Mucosa of gallbladder (tissue), 1 donor: ENCODE data around the gene RAB37. TPM values are rescaled to one million over a fixed set of nuclear protein-coding genes. Genes with fewer than 3 reads are reported as not detected.

Source experiments
- DNase-seq: peaks from one replicate; pipeline ENCODE4 v3.0.0-alpha.2; 2020; ENCODE audit warnings: low spot score
- total RNA-seq: library from RNA; stranded (reverse); gene quantifications from one replicate; pipeline ENCODE4 v1.2.1, GENCODE V29; 2021
- donor health status: DM: no; HTN: no; CAD: no.

RAB37 gene
- total RNA-seq, 1 donor from 2014 or later, result 5.1 TPM

DNA sequence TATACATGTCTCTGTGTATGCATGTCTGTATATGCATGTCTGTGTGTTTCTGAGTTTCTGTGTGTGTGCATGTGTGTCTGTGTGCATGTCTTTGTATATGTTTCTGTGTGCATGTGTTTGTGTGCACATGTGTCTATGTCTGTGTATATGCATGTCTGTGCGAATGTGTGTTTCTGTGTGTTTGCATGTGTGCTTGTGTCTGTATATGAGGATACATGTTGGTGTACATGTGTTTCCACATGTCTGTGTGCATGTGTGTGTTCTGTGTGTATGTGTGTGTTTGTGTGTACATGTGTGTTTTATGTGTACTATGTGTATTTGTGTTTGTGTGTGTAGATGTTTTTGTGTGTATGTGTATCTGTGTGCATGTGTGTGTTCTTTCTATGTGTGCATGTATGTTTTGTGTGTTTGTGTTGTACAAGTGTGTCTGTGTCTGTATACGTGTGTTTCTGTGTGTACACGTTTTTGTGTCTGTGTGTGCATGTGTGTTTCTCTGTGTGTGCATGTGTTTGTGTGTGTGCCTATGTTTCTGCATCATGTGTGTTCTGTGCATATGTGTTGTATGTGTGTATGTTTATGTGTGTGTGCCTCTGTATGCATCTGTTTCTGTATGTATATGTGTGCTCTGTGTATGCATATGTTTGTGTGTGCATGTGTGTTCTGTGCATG lies 8.9 kb upstream of the RAB37 start:
- no peak for DNase-seq

DNA sequence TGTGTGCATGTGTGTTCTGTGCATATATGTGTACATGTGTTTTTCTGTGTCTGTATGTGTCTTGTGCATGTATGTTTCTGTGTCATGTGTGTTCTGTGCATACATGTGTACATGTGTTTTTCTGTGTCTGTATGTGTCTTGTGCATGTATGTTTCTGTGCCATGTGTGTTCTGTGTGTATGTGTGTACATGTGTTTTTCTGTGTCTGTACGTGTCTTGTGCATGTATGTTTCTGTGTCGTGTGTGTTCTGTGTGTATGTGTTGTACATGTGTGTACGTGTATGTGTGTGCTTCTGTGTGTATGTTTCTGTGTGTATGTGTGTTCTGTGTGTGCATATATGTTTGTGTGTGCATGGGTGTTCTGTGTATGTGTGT lies 8.4 kb upstream of the RAB37 start:
- DNase-seq, result no peak

DNA sequence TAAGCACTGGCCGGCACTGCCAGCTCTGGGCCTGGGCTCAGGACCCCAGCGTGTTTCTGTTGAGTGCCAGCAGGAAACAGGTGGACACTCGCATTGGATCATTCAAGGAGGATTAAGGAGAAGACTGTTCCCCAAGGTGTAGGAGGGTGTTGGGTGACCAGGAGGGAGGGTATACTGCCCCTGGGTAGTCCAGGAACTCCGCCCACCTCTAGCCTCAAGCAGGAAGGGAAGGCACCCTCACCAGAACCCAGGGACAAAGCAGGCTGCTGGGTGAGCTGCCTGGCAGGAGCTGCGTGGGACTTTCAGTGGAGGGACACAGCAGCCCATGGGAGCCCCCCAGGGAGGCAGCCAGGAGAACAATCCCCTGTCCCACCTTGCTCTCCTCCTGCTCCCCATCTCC lies 7.7 kb upstream of the RAB37 start:
- DNase-seq, result no peak

DNA sequence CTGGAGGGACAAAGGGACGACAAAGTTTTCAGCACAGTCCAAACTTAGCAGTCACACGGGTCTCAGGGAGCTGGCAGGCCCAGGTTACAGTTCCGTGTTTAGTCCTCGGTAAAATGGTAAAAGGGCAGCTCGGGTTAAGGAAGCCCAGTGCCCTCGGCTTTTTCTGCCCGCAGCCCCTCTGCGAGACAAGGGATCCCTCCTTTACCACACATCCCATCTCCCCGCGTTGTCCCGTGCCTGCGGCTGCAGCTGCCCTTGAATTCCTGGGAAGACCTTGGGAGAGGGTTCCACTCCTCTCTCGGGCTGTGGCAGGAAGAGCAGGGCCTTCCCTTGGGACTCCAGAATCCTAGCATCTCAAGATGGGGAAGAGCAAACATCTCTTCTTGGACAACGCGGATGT lies 7.2 kb upstream of the RAB37 start:
- no peak for DNase-seq

DNA sequence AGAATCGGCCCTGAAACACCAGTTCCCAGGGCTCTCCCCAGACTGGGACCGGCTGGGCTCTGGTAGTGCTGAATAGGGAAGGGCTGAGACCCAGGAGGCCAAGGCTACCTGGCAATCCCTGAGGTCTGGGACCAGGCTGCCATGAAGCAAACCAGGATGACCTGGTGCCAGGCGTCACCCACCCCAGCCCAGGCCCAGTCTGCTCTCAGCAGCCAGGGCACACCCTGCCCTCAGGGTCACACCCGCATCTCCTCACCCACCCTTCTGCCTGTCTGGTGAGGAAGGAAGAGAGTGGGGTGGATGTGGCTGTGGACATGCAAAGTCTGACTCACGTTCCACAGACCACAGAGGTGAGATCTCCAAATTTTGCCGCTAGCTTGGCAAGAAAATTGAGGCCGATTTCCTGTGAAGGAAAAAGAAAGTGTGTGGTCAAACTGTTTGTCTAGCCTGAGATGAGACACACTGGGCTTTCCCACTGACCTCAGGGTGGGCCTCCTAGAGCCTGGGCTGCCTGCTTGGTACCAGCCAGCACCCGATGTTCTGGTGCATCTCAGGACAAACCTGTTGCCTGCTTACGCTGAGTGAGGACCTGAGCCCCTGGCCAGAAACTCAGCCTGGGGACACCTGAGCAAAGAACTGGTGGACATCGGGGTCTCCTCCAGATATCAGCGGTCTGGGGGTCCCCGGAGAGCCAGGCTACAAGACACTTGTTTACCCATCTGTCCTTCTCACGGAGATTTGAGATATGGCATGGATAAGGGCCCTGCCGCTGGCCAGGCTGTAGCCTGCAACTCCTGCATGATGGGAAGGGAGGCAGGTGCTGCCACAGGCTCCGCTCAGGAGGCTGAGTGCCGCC lies 6.3 kb upstream of the RAB37 start:
- DNase-seq, result no peak

DNA sequence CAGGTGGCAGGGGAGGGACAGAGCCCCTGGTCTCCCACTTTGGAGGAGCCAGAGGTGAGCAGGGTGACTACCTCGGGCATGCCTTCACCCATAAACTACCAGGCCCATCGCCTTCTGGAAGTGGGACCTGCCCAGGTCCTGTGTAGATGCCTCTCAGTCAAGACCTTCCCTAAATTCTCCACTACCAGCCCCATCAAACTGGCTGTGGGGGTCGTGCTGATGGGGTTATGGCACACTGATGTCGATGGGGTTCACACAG lies 5.8 kb upstream of the RAB37 start:
- no peak for DNase-seq

DNA sequence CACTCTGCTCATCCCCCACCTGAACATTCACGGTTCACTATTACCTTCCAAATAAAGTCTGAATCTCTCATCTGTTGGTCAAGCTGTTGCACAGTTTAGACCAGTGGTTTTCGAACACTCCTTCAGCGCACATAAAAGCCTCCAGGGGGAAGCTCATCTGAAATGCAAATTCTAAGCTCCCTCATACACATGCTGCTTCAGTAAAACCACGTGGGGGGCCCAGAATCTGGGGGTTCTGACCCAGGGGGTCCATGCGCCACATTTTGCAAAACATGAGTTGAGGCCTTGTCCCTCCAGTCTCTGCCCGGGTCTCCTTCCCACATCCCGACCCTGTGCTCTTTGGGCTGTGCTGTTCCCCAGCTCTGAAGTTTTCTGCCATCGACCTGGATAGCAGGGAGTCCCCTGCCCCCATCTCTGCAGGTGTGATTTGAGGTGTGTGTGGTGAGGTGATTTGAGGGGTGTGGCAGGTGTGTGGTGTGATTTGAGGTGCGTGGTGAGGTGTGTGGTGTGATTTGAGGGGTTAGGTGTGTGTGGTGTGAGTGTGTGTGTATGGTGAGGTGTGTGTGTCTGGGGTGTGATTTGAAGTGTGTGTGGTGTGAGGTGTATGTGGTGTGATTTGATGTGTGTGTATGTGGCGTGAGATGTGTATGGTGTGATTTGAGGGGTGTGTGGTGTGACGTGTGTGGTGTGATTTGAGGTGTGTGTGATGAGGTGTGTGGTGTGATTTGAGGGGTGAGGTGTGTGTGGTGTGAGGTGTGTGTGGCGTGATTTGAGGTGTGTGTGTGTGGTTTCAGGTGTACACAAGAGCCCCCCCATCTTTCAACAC lies 4.8 kb upstream of the RAB37 start:
- no peak for DNase-seq

DNA sequence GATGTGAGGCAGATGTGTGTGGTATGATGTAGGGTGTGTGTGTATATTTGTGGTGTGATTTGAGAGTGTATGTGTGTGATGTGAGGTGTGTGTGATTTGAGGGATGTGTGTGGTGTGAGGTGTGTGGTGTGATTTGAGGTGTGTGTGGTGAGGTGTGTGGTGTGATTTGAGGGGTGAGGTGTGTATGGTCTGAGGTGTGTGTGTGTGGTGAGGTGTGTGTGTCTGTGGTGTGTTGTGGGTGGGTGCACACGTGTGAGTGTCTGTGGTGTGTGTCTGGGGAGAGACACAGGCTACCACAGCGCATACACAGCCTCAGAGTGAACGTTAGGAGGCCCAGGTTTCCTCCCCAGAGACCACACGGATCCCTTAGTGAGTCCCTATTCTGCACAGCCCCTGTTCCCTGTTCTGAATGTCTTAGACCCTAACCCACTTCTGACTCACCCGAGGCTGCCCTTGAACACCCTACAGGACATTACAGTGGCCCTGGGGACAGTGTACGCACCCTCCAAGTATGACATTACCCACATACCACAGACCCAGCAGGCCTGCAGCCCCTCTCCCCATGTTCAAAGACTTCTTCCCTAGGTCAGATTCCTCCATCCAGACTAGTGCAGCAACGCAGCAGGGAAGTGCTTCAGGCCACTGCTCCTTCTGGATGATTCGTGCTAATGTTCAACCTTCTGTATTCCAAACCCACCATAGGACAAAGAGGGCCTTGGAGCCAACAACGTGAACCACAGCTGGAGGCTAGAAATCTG lies 3.5 kb upstream of the RAB37 start:
- no peak for DNase-seq

DNA sequence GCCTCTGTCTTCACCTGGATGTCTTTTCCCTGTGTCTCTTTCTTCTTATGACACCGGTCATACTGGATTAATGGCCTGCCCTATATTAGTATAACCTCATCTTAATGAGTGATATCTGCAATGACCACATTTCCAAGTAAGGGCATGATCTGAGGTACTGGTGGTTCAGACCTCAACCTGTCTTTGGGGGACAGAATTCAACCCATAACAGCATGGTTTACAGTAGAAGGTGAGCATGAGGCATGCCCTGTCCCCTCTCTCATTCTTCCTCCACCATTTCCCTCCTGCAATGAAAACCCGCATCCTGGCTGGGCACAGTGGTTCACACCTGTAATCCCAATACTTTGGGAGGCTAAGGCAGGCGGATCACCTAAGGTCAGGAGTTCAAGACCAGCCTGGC lies 2.8 kb upstream of the RAB37 start:
- DNase-seq, result no peak

DNA sequence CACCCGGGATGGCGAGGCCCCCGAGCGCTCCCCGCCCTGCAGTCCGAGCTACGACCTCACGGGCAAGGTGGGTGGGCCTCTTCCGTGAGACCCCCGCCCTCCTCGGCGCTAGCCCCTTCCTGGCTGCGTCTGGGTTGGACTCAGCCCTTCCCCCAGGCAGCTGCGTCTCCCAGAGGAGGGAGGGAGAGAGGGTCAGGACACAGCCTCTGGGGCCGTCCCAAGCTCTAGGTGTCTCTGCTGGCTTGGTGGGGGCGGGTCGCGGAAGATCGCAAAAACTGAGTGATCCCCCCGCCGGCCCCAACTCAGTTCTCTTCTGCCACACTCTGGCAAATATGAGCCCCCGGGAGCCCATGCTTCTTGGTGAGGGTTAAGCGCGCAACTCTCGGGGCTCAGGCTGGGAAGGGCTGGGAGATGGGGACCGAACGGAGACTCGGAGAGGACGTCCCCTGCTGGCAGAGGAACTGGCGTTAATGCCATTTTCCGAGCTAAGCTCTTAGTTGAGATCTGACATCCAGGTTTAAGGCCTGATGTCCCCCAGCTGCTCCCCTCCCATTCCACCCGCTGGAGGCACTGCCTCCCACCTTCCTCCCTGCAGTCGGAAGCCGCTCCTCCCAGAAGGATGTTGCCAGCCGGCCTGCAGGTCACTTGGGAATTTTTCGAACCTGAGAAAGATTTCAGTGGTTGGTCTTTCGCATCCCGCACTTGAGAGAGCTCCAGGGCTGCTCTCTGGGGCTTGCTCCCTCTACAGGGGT lies 419 bp downstream of the RAB37 start:
- DNase-seq, result no peak

DNA sequence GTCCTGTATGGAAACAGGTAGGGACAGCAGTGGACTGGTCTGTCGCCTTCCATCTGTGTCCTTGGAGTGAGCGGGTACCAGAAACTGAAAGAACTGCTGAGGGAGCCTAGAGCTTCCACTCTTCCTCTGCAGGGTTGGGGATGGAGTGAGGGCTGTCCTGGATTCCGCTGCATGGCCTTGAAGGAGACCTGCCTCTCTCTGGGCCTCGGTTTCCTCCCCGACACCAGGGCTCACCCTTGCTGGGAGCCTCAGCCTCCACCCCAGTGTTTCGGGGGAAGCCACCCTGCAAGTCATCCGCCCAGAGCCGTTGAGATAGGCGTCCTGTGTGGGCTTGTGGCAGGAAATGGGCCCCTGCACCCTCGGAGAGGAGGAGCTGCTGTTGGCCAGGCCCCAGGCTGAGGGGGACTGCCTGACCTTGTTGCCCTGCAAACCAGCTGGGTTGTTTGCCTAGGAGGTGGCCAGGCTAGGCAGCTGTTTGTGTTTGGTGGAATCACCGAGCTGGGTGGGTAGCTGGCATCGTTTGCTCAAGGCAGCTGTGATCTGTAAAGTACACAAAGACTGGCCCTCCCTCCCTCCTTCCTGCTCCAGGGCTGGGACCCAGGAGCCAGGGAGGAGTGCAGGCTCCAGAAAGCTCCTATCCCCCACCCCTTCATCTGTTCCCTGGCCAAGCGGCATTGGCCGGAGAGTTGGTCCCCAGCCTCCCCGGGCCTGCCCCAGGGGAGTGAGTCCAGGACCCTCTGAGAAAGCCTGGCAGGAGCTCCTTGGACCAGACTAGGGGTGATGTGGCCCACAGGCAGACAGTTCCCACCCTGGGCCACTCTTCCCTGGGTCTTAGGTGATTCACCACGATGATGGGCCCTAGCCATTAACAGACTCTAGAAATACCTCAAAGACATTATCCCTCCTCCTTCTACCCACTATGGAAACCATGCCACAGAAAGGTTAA lies 1.3 kb downstream of the RAB37 start:
- DNase-seq, result no peak

DNA sequence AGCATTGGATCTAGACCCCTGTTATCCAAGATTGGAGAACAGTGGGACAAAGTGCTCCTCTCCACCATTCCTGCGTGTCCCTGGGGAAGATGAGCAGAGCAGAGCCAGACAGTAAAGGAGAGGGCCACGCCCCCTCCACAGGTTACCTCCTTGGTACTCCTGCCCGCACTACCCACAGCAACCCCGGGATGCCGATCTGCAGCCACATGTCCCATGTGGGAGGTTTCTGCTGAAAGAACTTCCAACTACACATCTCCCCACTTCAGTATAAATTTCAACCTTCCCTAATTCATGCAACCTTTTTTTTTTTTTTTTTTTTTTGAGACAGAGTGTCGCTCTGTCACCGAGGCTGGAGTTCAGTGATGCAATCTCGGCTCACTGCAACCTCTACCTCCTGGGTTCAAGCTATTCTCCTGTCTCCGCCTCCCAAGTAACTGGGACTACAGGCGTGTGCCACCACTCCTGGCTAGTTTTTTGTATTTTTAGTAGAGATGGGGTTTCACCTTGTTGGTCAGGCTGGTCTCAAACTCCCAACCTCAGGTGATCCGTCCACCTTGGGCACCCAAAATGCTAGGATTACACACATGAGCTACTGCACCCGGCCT lies 2.3 kb downstream of the RAB37 start:
- no peak for DNase-seq

DNA sequence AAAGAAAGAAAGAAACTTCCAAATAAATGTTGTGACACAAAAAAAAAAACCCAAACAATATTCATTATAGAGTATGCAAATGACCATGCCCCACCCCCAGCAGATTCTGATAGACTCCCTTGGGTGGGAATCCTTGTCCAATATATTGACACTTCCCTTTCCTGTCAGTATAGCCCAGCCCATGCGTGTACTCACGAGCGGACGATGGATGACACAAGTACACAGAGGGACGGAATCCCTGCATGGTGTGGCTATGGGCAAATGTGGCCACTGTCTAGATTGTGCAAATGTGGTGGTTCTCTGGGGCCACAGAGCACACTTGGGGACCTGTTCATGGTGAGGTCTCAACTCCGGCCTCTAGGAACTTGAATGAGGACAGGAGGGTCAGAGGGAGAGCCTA lies 3.1 kb downstream of the RAB37 start:
- no peak for DNase-seq

DNA sequence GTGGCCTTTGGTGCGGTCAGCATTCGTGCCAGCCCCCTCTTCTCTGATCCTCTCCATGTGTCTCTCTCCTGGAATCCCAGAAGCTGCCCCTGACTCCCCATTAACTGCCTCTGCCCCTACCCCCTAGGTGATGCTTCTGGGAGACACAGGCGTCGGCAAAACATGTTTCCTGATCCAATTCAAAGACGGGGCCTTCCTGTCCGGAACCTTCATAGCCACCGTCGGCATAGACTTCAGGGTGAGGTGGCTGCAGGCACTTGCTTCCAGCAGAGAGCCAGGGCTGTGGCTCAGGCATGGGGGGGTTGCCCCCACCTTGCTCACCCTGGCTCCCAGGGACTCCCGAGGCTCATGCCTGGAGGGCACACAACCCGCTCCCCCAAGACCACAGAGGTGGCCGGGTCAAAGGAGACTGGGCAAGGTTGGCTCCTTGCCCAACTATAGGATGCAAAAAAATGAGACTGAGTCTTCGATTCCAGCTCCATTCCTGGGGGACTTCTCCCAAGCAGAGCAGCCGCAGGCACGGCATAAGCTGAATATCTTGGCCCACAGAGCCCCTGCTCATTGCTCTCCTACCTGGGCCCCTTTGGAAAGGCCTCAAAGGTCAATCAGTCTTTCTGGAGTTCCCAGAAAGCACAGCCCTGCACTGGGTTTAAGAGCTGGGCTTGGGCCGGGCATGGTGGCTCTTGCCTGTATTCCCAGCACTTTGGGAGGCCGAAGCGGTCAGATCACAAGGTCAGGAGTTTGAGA lies 3.8 kb downstream of the RAB37 start:
- DNase-seq, result no peak

DNA sequence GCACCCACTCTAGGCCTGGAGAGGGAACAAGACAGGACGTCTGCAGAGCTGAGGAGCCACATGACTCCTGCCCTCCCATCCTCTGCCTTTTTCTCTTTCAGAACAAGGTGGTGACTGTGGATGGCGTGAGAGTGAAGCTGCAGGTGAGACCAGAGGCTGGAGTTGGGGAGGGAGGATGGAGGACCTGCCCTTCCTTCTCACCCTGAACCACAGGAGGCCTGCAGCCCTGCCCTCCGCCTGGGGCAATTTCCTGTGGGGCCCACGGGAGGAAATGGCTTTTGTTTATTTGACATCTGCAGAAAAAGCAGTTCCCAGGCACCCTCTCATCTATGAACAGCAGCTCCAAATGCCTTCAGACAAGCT lies 5.1 kb downstream of the RAB37 start:
- no peak for DNase-seq

DNA sequence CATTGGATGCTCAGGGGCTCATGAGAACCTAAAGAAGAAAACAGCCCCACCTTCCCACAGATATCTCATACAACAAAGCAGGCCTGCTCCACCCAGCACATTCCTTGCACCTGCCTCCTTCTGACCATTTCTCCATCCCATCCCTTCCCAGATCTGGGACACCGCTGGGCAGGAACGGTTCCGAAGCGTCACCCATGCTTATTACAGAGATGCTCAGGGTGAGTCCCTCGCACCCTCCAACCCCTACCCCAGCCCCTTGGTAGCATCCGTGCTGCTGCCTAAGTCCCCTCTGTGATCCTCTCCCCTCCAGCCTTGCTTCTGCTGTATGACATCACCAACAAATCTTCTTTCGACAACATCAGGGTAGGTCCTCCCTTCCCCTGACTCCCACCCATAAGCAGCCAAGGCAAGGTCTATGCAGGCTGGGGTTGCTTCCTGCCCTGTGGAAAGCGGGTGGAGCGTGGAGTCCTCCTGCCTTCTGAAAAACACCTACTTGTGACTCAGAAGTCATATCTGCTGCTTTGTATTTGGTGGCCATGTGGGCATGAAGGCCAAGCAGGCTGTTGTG lies 6.0 kb downstream of the RAB37 start:
- no peak for DNase-seq

DNA sequence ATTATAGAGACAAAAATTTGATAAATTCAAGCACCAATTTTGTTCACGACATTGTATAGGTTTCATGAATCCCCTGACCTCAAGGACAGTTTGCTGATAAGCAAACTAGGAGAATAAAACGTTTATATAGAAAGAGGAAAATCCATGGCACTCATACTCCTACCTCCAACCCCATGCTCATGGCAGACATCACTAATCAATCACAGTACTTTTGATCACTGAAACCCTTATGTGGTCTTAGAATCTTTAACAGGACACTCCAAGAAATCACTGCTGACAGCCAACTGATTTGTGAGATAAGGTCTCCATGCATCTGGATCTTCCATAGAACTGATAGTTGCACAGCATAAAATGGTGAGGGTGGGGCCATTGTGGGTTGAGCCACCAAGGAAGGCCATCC lies 6.7 kb downstream of the RAB37 start:
- DNase-seq, result no peak

DNA sequence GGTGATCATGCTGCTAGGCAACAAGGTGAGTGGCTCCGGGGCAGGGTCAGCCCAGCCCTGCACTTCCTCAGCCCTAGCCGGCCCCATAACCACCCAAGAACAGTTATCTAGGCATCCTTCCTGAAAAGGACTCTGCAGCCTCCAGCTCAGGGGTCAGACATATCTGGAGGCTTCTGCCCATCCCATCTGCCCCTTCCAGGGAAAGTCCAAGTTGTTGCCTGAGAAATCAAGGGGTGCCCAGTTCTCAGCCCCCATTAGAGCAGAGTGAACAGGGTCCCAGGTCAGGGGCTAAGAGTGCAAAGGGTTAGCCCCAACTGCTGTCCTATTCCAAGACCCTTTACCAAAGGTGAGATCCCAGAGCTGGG lies 7.3 kb downstream of the RAB37 start:
- DNase-seq, result no peak
